Uterus (tissue), 4 donors: ENCODE measurements around the gene AK9. TPM values are rescaled to one million over a fixed set of nuclear protein-coding genes. Genes with fewer than 3 reads are reported as not detected.

ENCODE experiments used
- DNase-seq, 2 donors: peaks; one replicate each; pipeline ENCODE4 v3.0.0-alpha.2; 2019 to 2020
- H3K27ac ChIP-seq, 2 donors: fragments of 200-600 bp; sonication (generic); 1 replicate in 1 of 2; 2 replicates in 1 of 2; pipeline ENCODE4 v1.5.1; 2016 to 2018
- H3K27me3 ChIP-seq, 2 donors: fragments of 200-600 bp; sonication (generic); one replicate each; pipeline ENCODE4 v1.5.1; 2018 to 2019; ENCODE audit warnings: control low read depth in 1 of 2
- H3K36me3 ChIP-seq, 2 donors: fragments of 200-600 bp; sonication (generic); one replicate each; pipeline ENCODE4 v1.5.1; 2019; ENCODE audit warnings: control low read depth in 1 of 2
- H3K4me1 ChIP-seq, 2 donors: fragments of 200-600 bp; sonication (generic); one replicate each; pipeline ENCODE4 v1.5.1; 2018 to 2019; ENCODE audit warnings: control low read depth in 1 of 2
- H3K4me3 ChIP-seq, 2 donors: fragments of 200-600 bp; sonication (generic); 1 replicate in 1 of 2; 2 replicates in 1 of 2; pipeline ENCODE4 v1.5.1; 2018 to 2019; ENCODE audit warnings: mild to moderate bottlenecking in 1 of 2
- H3K9me3 ChIP-seq, 2 donors: fragments of 200-600 bp; sonication (generic); one replicate each; pipeline ENCODE4 v1.5.1; 2019; ENCODE audit warnings: control low read depth in 1 of 2
- CTCF ChIP-seq, 4 experiments: fragments of 200-600 bp in 2 of 4; fragments of 450-650 bp in 2 of 4; sonication (generic) in 2 of 4; IDR thresholded peaks; one replicate each; pipeline ENCODE4 v1.5.1; 2016 to 2019; ENCODE audit warnings: antibody characterized with exemption in 4 of 4, mild to moderate bottlenecking in 2 of 4, moderate library complexity in 1 of 4
- POLR2A ChIP-seq, 2 donors: fragments of 450-650 bp; IDR thresholded peaks; one replicate each; pipeline ENCODE4 v1.6.1; 2016; ENCODE audit warnings: antibody characterized with exemption in 2 of 2, mild to moderate bottlenecking in 1 of 2, moderate library complexity in 1 of 2
- intact Hi-C: fragments of 100-400 bp; cut with DNase I; formaldehyde crosslinking; loops from one replicate; pipeline ENCODE4 v1.15.1; 2023; ENCODE audit warnings: low total_unique reads
- total RNA-seq, 4 donors: library from RNA; depleted of rRNA in 3 of 4; stranded (reverse); fragments of >200 nt in 3 of 4; gene quantifications; one replicate each; pipeline versions ENCODE4 v1.1.0 to v1.2.4, GENCODE V29; 2014 to 2023
- donor health status: DM: yes; HTN: yes; CAD: no.

AK9 gene
- total RNA-seq, 4 donors from 2014 or later: 12.3 to 27.9 (median 13.5) TPM

DNA sequence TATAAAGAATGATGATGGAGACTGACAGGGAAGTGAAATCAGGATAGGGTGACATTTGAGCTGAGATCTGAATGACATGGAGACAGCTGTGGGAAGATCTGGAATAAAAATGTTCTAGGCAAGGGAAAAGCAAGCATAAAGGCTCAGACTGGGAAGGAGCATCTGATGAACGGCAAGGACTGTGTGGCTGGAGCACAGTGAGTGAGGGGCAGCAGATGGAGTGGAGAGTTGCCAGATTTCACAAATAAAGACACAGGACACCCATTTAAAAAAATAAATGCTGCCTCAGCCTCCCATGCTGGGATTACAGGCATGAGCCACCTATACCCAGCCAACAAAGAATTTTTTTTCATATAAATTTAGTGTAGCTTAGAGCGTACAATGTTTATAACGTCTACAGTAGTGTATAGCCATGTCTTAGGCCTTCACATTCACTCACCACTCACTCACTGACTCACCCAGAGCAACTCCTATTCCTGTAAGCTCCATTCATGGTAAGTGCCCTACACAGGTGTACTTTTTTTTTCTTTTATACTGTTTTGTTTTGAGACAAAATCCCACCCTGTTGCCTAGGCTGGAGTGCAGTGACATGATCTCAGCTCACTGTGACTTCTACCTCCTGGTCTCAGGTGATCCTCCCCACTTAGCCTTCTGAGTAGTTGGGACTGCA lies 205.6 kb downstream of the AK9 start:
- intact Hi-C loops: no loop called here
- Histone ChIP-seq H3K36me3 (no peaks in the 10 kb centered on the region), H3K9me3 (no peaks in the 10 kb centered on the region), H3K27ac (no peak overlapping the region), H3K27me3 (no peaks in the 10 kb centered on the region), H3K4me3 (no peak overlapping the region), H3K4me1 (peaks cover 0 to 9% of the 10 kb centered on the region in 2 donors)
- DNase-seq: no peak
- TF ChIP-seq CTCF (IDR thresholded peaks at IDR 0.05): no peak
- TF ChIP-seq POLR2A (IDR thresholded peaks at IDR 0.05): no peak

GRCh38 chr6:109484122-109484521 lies 206.9 kb downstream of the AK9 start:
- DNase-seq: no peak
- TF ChIP-seq POLR2A (IDR thresholded peaks at IDR 0.05) (no peak), CTCF (IDR thresholded peaks at IDR 0.05) (no peak)
- Histone ChIP-seq H3K27ac (peak overlapping the region; percentile 66 to 89), H3K36me3 (no peaks in the 10 kb centered on the region), H3K9me3 (no peaks in the 10 kb centered on the region), H3K27me3 (no peaks in the 10 kb centered on the region), H3K4me3 (peak overlapping the region; percentile 39 to 100), H3K4me1 (peaks cover 0 to 9% of the 10 kb centered on the region in 2 donors)
- intact Hi-C loops: no loop called here

GRCh38 chr6:109483735-109484057 lies 207.3 kb downstream of the AK9 start:
- peak overlapping the region; percentile 39 to 100 for H3K4me3 ChIP-seq
- TF ChIP-seq CTCF (IDR thresholded peaks at IDR 0.05) (no peak), POLR2A (IDR thresholded peaks at IDR 0.05) (no peak)
- H3K9me3 ChIP-seq: no peaks in the 10 kb centered on the region
- no peaks in the 10 kb centered on the region for H3K36me3 ChIP-seq
- no peaks in the 10 kb centered on the region for H3K27me3 ChIP-seq
- intact Hi-C loops: no loop called here
- no peak for DNase-seq
- H3K27ac ChIP-seq: peak overlapping the region; percentile 66 to 89
- peaks cover 0 to 9% of the 10 kb centered on the region in 2 donors for H3K4me1 ChIP-seq

DNA sequence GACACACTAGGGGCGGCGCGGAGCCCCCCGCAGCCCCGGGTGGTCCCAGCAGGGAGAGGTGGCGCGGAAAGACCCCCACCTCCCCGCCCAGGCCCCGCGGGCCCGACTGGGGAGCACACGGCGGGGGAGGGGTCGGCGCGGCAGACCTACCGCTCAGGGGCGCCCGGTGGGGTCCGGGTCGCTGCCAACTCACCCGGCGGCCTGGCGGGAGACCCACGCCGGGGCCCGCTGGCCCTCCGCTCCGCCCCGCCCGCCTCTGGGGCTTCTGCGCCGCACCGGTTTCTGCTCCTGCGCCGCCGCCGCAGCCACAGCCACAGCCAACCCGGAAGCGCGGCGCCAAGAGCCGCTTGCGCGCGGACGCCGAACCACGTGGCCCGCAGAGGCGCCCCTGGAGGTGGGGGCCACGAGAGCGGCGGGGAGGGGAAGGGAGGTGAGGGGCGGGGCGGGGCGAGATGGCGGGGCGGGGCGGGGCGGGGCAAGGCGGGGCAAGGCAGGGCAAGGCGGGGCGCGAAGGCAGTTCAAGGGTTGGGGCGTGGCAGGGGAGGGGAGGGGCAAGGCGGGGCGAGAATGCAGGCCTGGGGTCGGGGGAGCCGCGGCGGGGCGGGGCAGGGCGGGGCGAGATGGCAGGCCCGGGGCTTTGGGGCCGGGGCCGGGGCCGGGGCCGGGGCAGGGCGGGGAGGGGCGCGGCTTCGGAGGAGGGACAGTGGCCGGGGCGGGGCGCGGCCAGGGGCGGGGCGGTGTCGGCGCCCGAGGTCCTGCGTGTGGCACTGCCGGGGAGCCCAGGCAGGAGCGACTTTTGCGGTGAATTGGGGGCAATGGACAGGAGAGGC lies 207.9 kb downstream of the AK9 start, which contains the start of gene ZBTB24:
Gene ZBTB24, minus strand, starts transcription at position 315 of the 830 bp plus-strand sequence. CDS start 1,193 bp downstream, outside the sequence.
- TF ChIP-seq POLR2A (IDR thresholded peaks at IDR 0.05) (peak in 1 of 2 donors; percentile 68), CTCF (IDR thresholded peaks at IDR 0.05) (no peak)
- H3K27me3 ChIP-seq: no peaks in the 10 kb centered on the region
- peaks cover 0 to 9% of the 10 kb centered on the region in 2 donors for H3K4me1 ChIP-seq
- peak; percentile 90 to 93 for DNase-seq
- intact Hi-C loops: no loop called here
- peak within 1 kb of the TSS; percentile 58 to 100 for H3K4me3 ChIP-seq
- peak within 1 kb of the TSS; percentile 66 to 89 for H3K27ac ChIP-seq
- H3K36me3 ChIP-seq: no peaks in the 10 kb centered on the region
- no peaks in the 10 kb centered on the region for H3K9me3 ChIP-seq

- peak overlapping the region in 1 of 2 donors; percentile 3 for H3K4me3 ChIP-seq
Observed at GRCh38 chr6:109480993-109481480, 210.0 kb downstream of the AK9 start.

More at GRCh38 chr6:109480993-109481480, 210.0 kb downstream of the AK9 start:
- Histone ChIP-seq H3K27me3 (no peaks in the 10 kb centered on the region), H3K9me3 (no peaks in the 10 kb centered on the region), H3K36me3 (no peaks in the 10 kb centered on the region), H3K4me1 (peaks cover 0 to 9% of the 10 kb centered on the region in 2 donors), H3K27ac (no peak overlapping the region)
- intact Hi-C loops: no loop called here
- TF ChIP-seq CTCF (IDR thresholded peaks at IDR 0.05) (no peak), POLR2A (IDR thresholded peaks at IDR 0.05) (no peak)
- DNase-seq: no peak
